Measurements from ENCODE around the gene SCN11A.

DNA sequence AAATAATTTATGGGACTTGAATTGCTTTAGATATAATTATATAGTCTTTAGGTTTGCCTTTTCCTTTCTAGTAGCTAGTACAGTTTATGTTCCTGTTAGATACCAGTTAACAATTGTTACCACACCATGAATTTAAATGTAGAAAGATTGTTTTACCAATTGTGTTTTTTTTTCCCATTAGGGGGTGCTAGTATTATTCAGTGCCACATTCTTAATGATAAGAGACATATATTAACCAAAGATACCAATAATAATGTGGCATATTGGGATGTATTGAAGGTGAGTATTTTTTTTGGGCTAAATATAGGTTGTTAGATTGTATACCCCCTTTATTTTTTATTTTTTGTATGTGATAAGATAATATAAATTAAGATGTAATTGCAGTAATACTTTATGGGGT lies 27.8 kb upstream of the SCN11A start:
- TF ChIP-seq POLR2AphosphoS5 (IDR thresholded peaks at IDR 0.05; ENCODE audit: low read depth, low read length) (no peak), TCF7L2 (IDR thresholded peaks at IDR 0.05; ENCODE audit: low read depth, low read length) (no peak)
- TF ChIP-seq, protein P1, sequence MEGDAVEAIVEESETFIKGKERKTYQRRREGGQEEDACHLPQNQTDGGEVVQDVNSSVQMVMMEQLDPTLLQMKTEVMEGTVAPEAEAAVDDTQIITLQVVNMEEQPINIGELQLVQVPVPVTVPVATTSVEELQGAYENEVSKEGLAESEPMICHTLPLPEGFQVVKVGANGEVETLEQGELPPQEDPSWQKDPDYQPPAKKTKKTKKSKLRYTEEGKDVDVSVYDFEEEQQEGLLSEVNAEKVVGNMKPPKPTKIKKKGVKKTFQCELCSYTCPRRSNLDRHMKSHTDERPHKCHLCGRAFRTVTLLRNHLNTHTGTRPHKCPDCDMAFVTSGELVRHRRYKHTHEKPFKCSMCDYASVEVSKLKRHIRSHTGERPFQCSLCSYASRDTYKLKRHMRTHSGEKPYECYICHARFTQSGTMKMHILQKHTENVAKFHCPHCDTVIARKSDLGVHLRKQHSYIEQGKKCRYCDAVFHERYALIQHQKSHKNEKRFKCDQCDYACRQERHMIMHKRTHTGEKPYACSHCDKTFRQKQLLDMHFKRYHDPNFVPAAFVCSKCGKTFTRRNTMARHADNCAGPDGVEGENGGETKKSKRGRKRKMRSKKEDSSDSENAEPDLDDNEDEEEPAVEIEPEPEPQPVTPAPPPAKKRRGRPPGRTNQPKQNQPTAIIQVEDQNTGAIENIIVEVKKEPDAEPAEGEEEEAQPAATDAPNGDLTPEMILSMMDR (IDR thresholded peaks at IDR 0.05): no peak
- TF ChIP-seq, protein P2, sequence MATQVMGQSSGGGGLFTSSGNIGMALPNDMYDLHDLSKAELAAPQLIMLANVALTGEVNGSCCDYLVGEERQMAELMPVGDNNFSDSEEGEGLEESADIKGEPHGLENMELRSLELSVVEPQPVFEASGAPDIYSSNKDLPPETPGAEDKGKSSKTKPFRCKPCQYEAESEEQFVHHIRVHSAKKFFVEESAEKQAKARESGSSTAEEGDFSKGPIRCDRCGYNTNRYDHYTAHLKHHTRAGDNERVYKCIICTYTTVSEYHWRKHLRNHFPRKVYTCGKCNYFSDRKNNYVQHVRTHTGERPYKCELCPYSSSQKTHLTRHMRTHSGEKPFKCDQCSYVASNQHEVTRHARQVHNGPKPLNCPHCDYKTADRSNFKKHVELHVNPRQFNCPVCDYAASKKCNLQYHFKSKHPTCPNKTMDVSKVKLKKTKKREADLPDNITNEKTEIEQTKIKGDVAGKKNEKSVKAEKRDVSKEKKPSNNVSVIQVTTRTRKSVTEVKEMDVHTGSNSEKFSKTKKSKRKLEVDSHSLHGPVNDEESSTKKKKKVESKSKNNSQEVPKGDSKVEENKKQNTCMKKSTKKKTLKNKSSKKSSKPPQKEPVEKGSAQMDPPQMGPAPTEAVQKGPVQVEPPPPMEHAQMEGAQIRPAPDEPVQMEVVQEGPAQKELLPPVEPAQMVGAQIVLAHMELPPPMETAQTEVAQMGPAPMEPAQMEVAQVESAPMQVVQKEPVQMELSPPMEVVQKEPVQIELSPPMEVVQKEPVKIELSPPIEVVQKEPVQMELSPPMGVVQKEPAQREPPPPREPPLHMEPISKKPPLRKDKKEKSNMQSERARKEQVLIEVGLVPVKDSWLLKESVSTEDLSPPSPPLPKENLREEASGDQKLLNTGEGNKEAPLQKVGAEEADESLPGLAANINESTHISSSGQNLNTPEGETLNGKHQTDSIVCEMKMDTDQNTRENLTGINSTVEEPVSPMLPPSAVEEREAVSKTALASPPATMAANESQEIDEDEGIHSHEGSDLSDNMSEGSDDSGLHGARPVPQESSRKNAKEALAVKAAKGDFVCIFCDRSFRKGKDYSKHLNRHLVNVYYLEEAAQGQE (IDR thresholded peaks at IDR 0.05; ENCODE audit: insufficient read depth in 1 of 2, low read depth in 2 of 2, low read length in 1 of 2): no peak
